Right ventricle myocardium superior (tissue), 1 donor: ENCODE data around the gene SCD5. TPM values are rescaled to one million over a fixed set of nuclear protein-coding genes. Genes with fewer than 3 reads are reported as not detected.

Experiments
- ATAC-seq: fragments of 200-7000 bp; cut with Tn5 transposase; one replicate; pipeline ENCODE4 v1.9.1; 2020; ENCODE audit warnings: mild to moderate bottlenecking; ENCODE audit not compliant: poor library complexity
- DNase-seq: peaks from one replicate; pipeline ENCODE4 v3.0.0-alpha.2; 2020
- intact Hi-C: fragments of 100-400 bp; cut with DNase I; formaldehyde crosslinking; loops from one replicate; pipeline ENCODE4 v1.11.2; 2022
- total RNA-seq: library from RNA; stranded (reverse); fragmentation: NEBNext Ultra II Directional; extraction: Animal tissue kit (Norgen Biotek cat#: 25700); gene quantifications from one replicate; pipeline ENCODE4 v1.2.1, GENCODE V29; 2021
- donor health status: DM: no; HTN: yes; CAD: no; lungs with severe emphysema.

Gene SCD5
- total RNA-seq, 1 donor from 2014 or later, result 4.9 TPM

- ATAC-seq, result no peak
- intact Hi-C loops, result no loop called here
- no peak for DNase-seq
These were observed 89.6 kb downstream of the SCD5 start for GRCh38 chr4:82708982-82709381.

DNA sequence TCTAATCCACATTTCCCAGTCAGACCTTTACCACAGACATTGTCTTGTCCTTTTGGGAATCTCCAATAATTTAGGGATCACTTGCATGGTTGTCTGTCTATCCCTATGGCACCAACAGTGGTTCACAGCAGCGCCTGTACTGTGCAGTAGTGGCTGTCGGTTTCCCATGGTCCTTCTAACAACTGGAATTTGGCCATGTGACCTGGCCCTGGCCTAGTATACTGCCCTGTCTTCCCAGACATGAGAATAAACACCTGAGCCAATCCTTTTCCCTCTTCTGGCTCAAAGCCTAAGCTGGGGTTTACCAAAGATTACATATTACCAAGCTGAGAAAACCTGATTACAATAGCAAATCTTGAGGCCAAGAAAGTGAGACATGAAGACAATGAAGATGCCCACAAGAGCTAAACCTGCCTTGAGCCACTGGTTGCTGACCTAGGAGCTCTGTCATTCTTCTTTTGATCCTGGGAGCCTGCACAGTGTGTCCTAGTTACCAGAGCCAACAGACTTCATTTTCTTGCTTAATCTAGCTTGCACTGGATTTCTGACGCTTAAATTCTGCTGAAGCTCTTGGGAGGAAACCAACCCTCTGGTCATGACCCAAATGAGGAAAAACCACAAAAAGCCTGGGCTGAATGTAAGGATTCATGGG lies 92.1 kb downstream of the SCD5 start:
- peak; percentile 74 for ATAC-seq
- intact Hi-C loops, result no loop called here

DNA sequence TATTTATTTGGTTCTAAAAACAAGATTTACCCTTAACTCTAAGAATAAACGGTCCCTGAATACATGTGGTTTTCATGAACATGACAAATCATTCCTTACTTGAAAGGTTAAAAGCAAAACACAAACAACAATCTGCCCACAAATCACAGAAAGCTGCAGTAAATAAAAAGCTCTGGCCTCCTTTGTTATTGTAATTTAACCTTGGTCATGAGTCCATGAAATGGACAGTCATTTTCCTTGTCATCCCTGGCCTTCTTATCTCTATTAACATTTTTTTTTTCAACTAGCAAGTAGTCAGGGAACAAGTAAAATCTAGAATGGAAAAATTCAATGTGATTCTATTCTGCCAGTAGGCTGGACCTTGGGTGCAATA lies 92.7 kb downstream of the SCD5 start:
- ATAC-seq, result no peak
- intact Hi-C loops, result no loop called here
- no peak for DNase-seq

More for the DNA sequence above, 92.1 kb downstream of the SCD5 start:
- DNase-seq, result no peak

DNA sequence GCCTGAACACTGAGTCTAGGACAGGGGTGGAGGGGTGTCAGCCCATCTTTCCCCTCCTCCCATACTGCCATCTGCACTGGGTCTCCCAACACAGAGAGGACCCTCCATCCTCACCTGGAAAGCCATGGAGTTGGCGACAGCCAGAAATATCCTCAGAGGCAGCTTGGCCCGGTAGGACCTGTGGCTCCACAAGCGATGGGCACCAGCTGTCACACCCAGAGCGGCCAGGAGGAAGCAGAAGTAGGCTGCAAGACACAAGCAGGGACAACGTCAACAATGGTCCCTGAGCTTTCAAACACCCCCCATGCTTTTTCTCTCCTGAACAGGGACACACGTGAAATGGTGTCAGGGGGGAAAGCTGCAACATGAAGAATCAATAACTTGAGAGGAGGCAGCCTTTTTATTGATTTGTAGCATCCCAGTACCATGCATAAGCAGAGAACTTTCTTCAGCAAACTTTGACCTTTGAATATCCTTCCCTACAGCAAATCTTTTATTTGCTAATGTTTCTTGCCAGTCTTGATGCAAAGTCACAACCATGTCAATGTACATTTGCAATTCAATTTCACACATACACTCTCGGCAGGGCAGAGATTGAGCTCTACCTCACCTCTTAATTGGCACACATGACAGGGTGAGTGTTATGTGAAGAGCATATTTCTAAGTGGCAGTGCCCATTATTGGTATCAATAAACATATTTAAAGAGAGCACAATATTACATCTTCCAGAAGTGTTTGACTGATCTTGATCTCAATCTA lies 93.2 kb downstream of the SCD5 start:
- ATAC-seq, result no peak
- intact Hi-C loops, result no loop called here
- no peak for DNase-seq

DNA sequence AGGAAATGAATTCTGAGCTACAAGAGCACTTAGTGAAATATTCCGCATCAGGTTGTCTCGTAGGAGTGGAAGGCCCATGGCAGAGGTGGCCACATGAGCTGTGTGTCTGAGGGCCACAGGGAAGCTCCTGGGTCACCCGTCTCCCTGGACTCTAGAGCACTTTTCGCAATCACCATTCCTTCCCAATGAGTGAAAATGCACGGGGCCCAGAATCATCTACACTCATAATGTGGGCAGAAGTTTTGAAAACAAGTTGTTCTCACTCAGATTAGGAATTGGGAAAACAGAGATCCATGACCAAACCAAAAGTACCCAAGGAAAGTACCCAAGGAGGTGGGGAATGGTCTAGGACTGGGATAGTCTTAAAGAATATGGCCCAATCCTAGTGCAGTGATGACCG lies 94.4 kb downstream of the SCD5 start:
- DNase-seq (no peak), ATAC-seq (no peak)
- intact Hi-C loops, result no loop called here

DNA sequence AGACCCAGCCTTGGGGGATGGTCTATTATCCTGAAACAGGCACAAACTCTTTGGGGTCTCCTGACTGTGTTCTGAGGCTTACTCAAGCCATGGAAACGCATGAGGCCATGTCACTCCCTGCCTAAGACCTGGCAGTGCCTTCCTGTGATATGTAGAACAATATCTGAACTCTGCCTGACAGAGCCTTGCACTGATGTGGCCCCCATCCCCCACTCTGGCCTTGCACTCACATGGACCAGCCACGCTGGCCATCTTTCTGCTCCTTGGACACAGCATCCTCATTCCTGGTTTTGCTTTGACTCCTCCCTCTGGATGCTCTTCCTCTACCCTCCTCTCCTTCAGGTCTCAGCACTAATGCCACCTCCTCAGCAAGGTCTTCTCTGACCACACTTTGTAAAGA lies 100.2 kb downstream of the SCD5 start:
- ATAC-seq (no peak), DNase-seq (no peak)
- intact Hi-C loops, result no loop called here

GRCh38 chr4:82697561-82697960 lies 101.0 kb downstream of the SCD5 start:
- intact Hi-C loops, result no loop called here
- ATAC-seq (no peak), DNase-seq (no peak)

DNA sequence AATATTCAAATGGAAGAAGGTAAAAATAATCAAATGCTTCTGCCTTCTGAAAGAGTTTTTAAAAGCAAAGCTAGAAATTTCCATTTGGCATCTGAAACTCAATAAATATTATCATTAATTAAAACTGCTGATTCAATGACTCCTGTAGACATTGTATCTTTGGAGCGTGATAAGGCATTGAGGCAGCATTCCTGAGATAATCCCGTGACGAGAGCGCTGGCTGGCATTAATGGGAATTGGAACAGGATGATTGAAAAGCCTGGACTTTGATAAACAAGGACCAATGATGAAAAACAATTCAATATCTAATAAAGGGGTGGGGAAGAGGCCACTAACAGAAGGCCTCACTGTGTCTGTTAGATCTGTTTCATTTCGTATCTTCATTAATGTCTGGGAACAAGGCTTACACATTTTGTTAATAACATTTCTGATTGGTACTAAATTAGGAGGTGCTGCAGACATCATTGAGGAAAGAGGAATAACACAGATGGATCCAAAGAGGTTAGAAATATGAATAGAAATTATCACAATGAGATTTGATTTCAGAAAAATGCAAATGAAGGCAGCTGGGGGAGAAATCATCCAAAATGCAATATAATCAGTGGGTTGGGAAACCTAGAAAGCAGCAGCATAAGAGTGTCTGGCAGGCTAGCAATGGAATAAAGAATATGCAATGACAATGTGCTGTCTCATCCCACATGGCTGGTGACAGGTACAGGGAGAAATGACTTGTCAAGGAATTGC lies 102.3 kb downstream of the SCD5 start:
- intact Hi-C loops, result no loop called here
- no peak for DNase-seq
- no peak for ATAC-seq

DNA sequence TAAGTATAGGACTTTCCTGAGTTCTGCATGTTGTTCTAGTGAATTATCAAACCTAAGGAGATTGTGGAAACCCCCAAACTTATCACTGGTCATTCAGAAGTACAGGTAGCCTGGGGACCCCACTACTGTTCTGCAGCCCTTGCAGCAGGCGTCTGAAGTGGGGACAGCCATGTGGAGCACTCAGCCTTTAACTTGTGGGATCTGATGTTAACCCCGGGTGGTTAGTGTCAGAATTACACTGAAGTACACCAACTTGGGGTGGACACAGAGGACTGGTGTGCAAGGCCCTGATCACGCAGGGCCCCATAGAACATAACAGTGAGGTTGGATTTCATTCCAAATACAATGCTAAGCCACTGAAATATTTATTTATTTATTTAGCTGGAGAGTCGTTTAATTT lies 103.7 kb downstream of the SCD5 start:
- no peak for ATAC-seq
- intact Hi-C loops, result no loop called here
- no peak for DNase-seq

DNA sequence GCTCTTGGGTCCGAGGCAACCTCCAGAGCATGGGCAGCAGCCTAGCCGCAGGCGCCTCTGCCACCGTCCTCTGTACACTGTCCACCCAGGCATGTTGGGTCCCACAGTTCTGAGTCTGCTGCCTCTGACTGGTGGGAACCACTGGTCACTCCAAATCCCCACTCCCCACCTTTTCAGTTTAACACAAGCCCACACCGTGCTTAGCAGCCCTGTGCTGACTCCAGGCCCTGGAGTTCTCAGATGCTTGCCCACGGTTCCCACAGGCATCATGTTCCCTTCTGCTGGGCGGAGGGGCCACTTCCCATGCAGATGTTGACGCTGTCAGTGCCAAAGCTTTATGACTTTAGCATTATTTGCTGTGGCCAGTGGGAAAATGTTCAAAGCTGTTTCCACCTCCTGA lies 104.5 kb downstream of the SCD5 start:
- no peak for DNase-seq
- intact Hi-C loops, result no loop called here
- ATAC-seq, result no peak

DNA sequence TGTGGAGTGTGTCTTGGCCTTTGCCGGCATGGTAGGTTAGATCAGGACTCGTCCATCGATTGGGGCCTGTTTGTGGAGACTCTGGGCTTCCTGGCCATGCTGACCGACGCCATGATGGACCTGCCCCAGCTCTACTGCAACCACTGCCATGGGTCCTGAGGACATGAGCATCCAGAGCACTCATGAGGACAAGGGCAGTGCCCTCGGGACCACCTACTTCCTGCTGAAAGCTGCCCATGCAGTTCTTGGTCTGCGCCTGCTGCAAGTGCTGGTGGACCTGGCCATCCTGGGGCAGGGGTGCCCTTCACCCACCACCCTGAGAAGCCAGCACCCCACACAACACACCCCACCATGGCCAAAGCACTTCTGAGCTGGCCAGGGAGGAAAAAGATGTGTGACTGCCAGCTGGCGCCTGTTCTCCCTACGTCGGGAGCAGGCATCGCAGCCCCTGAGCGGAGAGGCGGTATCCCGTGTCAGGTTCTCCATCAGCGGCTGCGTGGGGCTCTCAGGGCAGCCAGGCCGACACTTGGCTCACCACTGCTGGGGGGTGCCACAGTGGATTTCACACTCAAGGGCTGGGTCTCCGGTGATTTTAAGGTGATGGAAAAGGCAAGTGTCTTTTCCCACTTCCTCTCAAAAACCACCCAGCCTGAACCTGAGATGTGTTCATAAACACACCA lies 106.4 kb downstream of the SCD5 start:
- intact Hi-C loops, result no loop called here
- no peak for ATAC-seq
- DNase-seq, result no peak

- intact Hi-C loops, result no loop called here
- ATAC-seq (no peak), DNase-seq (no peak)
These were observed 107.2 kb downstream of the SCD5 start for GRCh38 chr4:82691431-82691830.

DNA sequence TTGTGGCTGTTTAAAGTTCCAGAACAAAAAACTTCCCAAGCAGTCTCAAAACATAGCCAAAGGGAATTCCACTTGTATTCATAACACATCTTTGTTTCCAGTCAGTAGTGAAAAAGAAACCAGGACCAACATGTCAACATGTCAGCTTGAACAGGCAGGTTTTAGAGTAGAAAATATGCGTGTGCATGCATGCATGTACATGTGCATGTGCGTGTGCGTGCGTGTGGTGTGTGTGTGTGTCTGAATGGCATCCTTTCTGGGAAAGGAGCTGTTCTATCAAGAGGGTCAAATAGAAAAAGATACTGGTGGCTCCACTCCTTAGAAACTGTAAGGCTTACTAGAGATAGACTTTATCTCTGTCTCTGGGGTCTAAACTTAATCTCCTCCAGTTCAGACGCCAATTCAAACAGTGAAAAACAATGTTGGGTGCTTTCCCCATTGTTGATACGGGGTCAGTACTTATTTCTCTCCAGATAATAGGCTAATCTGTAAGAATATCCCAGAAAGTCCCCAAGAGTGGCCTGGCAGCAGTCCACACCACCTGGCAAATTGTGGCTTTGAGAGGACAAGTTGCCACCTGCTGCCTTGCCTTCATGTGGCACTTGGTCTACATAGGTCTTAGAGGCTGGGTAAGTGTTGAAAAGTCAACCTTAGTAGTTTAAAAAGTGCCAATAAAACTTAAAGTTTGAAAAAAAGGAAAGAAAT lies 110.4 kb downstream of the SCD5 start:
- ATAC-seq (peak; percentile 41), DNase-seq (no peak)
- intact Hi-C loops, result no loop called here

DNA sequence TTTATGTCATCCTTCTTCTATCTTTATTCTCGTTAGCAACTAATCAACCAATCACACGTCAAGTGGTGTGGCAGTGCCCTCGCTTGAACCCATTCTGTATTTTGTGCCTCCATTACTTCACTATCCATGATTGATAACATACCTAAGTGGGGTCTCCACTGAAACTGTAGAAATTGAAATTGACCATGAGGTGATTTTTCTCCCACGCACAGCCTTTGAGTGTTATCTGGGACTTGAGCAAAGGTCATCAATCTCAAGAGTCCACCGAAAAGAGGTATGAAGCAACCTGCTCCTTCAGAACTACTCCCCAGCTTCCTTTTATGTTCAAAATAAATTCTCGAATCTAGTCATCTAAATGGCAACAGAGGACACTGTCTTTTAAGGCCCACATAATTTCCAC lies 111.1 kb downstream of the SCD5 start:
- intact Hi-C loops, result no loop called here
- DNase-seq (no peak), ATAC-seq (no peak)

DNA sequence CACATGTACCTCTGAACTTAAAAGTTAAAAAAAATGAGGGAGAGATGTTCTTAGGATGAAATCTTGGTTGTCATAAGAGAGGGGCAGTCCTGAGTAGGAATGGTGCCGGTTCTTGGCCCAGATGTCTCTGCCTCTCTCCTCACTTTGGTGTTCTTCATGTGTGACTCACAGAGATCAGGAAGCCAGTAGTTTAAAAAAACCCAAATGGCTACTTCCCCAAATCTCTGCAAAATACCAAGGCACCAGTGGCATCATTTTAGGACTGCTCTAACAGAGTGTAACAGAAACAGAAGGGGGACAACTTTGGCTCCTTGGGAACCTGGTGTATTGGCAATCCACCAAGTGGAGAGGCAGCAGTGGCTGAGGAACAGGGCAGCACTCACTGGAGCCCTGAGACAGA lies 116.8 kb downstream of the SCD5 start:
- DNase-seq, result no peak
- ATAC-seq, result no peak
- intact Hi-C loops, result no loop called here

DNA sequence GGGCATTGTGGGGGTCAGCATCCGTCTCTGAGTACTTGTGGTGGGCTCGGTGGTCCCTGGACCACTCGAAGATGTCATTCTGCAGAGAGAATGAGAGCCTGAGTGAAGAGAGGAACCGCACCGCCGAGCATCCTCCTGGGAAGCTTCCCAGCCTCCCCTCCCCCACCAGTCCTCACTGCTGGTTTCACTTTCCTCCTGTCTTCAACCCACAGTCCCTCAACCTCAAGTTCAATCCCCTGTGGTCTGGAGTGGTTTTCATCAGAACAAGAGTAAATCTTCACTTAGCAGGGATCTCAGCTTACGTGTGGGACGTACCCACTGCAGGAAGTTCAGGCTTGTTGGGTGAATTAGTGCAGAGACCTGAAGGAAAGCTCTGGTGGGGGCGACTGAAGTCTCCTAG lies 117.8 kb downstream of the SCD5 start:
- DNase-seq, result no peak
- ATAC-seq, result no peak
- intact Hi-C loops, result no loop called here

DNA sequence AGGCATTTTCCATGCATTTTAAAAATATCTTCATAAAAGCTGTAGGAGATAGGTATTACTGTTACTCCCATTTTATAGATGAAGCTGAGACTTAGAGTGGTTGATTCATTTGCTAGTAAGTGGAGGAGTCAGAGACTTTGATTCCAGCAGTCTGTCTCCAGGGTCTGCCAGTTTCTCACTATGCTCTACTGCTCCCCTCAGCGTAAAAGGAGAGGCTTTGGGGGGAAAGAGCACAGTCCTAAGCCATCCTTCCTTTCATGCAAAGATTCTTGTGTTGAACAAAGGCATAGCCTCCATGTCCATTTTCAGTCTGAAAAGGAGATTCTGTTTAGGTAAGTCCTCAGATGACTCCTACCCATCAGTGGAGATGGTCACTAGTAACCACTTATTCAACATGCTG lies 119.1 kb downstream of the SCD5 start:
- ATAC-seq (no peak), DNase-seq (no peak)
- intact Hi-C loops, result no loop called here

- DNase-seq (no peak), ATAC-seq (no peak)
- intact Hi-C loops, result no loop called here
These were observed 120.5 kb downstream of the SCD5 start for GRCh38 chr4:82678051-82678450.

- ATAC-seq (no peak), DNase-seq (no peak)
- intact Hi-C loops, result no loop called here
These were observed 121.3 kb downstream of the SCD5 start for GRCh38 chr4:82677327-82677726.
